GM10847 (cell line): ENCODE results near the gene BZW1.

ENCODE experiments used
- POLR2A ChIP-seq: IDR thresholded peaks from 2 replicates; pipeline ENCODE4 v1.6.1; 2011; ENCODE audit not compliant: insufficient read length; ENCODE audit errors: extremely low read depth

BZW1 gene

GRCh38 chr2:200784215-200784614 lies 27.5 kb upstream of the BZW1 start:
- no peak for TF ChIP-seq POLR2A

GRCh38 chr2:200786423-200786822 lies 25.3 kb upstream of the BZW1 start:
- no peak for TF ChIP-seq POLR2A

GRCh38 chr2:200786826-200787225 lies 24.9 kb upstream of the BZW1 start:
- TF ChIP-seq POLR2A, result no peak

GRCh38 chr2:200787351-200788120 lies 24.2 kb upstream of the BZW1 start:
- TF ChIP-seq POLR2A, result no peak

- no peak for TF ChIP-seq POLR2A
Measured at GRCh38 chr2:200788121-200788718, 23.5 kb upstream of the BZW1 start.

- TF ChIP-seq POLR2A, result no peak
Measured at GRCh38 chr2:200790185-200790584, 21.5 kb upstream of the BZW1 start.

- TF ChIP-seq POLR2A, result no peak
Measured at GRCh38 chr2:200791905-200792304, 19.8 kb upstream of the BZW1 start.

- TF ChIP-seq POLR2A, result no peak
Measured at GRCh38 chr2:200794143-200794542, 17.6 kb upstream of the BZW1 start.

- no peak for TF ChIP-seq POLR2A
Measured at GRCh38 chr2:200795028-200795440, 16.7 kb upstream of the BZW1 start.

GRCh38 chr2:200796561-200796960 lies 15.1 kb upstream of the BZW1 start:
- TF ChIP-seq POLR2A, result no peak

- no peak for TF ChIP-seq POLR2A
Measured at GRCh38 chr2:200797242-200797770, 14.4 kb upstream of the BZW1 start.

- no peak for TF ChIP-seq POLR2A
Measured at GRCh38 chr2:200798514-200798913, 13.2 kb upstream of the BZW1 start.

- TF ChIP-seq POLR2A, result no peak
Measured at GRCh38 chr2:200800458-200800857, 11.3 kb upstream of the BZW1 start.

GRCh38 chr2:200809506-200810251 lies 2.0 kb upstream of the BZW1 start:
- TF ChIP-seq POLR2A, result no peak

- TF ChIP-seq POLR2A, result no peak
Measured at GRCh38 chr2:200810252-200810997, 1.3 kb upstream of the BZW1 start.

- no peak for TF ChIP-seq POLR2A
Measured at GRCh38 chr2:200810998-200811332, 745 bp upstream of the BZW1 start.
